Parathyroid adenoma (tissue), 2 donors: Measurements from ENCODE around the gene ADPRHL1.

Experiments
- H2AFZ ChIP-seq: fragments of 300-600 bp; sonication (generic); one replicate; pipeline ENCODE4 v1.7.0; 2017; ENCODE audit warnings: antibody characterized with exemption, mild to moderate bottlenecking
- H3K27ac ChIP-seq: fragments of 300-600 bp; sonication (generic); one replicate; pipeline ENCODE4 v1.7.0; 2017
- H3K27me3 ChIP-seq: fragments of 300-600 bp; sonication (generic); one replicate; pipeline ENCODE4 v1.7.0; 2017; ENCODE audit warnings: low read length; ENCODE audit not compliant: control insufficient read depth, insufficient read depth
- H3K36me3 ChIP-seq: fragments of 300-600 bp; sonication (generic); one replicate; pipeline ENCODE4 v1.7.0; 2017; ENCODE audit warnings: low read length; ENCODE audit not compliant: control insufficient read depth, insufficient read depth
- H3K4me1 ChIP-seq: fragments of 300-600 bp; sonication (generic); one replicate; pipeline ENCODE4 v1.7.0; 2017; ENCODE audit warnings: control low read depth
- H3K4me2 ChIP-seq: fragments of 300-600 bp; sonication (generic); one replicate; pipeline ENCODE4 v1.7.0; 2017; ENCODE audit warnings: low read length
- H3K4me3 ChIP-seq: fragments of 300-600 bp; sonication (generic); one replicate; pipeline ENCODE4 v1.7.0; 2017; ENCODE audit warnings: low read depth, low read length
- H3K79me2 ChIP-seq: fragments of 300-600 bp; sonication (generic); one replicate; pipeline ENCODE4 v1.7.0; 2017; ENCODE audit warnings: control low read depth
- H3K9ac ChIP-seq: fragments of 300-600 bp; sonication (generic); one replicate; pipeline ENCODE4 v1.7.0; 2017; ENCODE audit warnings: mild to moderate bottlenecking
- H3K9me3 ChIP-seq: fragments of 300-600 bp; sonication (generic); one replicate; pipeline ENCODE4 v1.7.0; 2017; ENCODE audit warnings: low read length; ENCODE audit not compliant: control insufficient read depth
- TF ChIP-seq, protein P1 (sequence below): fragments of 300-600 bp; sonication (generic); IDR thresholded peaks from one replicate; pipeline ENCODE4 v1.7.0; 2017; ENCODE audit warnings: antibody characterized with exemption, mild to moderate bottlenecking
- donor health status: primary hyperparathyroidism.

Gene ADPRHL1

DNA sequence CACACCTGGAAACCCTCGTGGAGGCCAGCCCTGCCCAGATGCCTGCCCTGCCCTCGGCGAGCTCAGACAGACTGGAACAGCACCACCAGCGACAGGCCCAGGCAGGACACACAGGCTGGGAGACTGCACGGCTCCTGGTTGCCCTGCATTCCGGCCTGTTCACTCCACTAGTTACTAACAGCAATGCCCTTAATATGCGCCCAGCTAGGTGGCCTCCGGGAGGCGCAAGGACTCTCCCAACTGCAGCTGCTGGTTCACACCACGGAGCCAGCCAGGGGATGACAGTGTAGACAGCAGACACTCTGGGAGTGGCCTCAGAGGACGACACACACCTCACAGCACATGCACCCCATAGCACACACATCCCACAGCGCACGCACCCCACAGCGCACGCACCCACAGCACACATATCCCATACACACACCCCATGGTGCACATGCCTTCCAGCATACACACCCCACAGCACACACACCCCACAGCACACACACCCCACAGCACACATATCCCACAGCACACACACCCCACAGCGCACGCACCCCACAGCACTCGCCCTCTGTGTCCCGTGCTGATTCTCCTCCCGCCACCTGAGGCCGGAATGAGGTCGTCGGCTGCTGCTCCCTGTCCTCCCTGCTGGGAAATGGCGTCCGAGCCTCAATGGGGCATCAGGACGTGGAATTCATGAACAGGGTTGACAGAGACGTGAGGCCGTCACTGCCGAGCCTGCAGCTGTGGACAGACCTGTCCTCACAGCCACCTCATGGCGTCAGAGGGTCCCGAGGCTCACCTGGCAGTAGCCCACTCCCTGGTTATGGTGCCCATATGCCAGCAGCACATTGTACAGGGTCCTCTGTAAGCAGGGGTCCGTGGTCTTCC lies 103.0 kb downstream of the ADPRHL1 start:
- Histone ChIP-seq H2AFZ (no peak overlapping the region), H3K4me3 (no peak overlapping the region), H3K36me3 (no peaks in the 10 kb centered on the region), H3K27ac (no peak overlapping the region), H3K4me2 (no peak overlapping the region), H3K4me1 (no peaks in the 10 kb centered on the region), H3K27me3 (no peaks in the 10 kb centered on the region), H3K9ac (no peak overlapping the region), H3K79me2 (no peaks in the 10 kb centered on the region), H3K9me3 (no peaks in the 10 kb centered on the region)
- TF ChIP-seq, protein P1, sequence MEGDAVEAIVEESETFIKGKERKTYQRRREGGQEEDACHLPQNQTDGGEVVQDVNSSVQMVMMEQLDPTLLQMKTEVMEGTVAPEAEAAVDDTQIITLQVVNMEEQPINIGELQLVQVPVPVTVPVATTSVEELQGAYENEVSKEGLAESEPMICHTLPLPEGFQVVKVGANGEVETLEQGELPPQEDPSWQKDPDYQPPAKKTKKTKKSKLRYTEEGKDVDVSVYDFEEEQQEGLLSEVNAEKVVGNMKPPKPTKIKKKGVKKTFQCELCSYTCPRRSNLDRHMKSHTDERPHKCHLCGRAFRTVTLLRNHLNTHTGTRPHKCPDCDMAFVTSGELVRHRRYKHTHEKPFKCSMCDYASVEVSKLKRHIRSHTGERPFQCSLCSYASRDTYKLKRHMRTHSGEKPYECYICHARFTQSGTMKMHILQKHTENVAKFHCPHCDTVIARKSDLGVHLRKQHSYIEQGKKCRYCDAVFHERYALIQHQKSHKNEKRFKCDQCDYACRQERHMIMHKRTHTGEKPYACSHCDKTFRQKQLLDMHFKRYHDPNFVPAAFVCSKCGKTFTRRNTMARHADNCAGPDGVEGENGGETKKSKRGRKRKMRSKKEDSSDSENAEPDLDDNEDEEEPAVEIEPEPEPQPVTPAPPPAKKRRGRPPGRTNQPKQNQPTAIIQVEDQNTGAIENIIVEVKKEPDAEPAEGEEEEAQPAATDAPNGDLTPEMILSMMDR = no peak
